GM11168 (cell line): ENCODE data around the gene IQGAP2.

Source experiments
- in situ Hi-C: fragments of 300-500 bp; cut with MboI; formaldehyde crosslinking; loops from one replicate; pipeline ENCODE4 v1.12.0; 2022; ENCODE audit warnings: low sequenced_read_pairs; ENCODE audit not compliant: unreplicated experiment

The IQGAP2 gene

DNA sequence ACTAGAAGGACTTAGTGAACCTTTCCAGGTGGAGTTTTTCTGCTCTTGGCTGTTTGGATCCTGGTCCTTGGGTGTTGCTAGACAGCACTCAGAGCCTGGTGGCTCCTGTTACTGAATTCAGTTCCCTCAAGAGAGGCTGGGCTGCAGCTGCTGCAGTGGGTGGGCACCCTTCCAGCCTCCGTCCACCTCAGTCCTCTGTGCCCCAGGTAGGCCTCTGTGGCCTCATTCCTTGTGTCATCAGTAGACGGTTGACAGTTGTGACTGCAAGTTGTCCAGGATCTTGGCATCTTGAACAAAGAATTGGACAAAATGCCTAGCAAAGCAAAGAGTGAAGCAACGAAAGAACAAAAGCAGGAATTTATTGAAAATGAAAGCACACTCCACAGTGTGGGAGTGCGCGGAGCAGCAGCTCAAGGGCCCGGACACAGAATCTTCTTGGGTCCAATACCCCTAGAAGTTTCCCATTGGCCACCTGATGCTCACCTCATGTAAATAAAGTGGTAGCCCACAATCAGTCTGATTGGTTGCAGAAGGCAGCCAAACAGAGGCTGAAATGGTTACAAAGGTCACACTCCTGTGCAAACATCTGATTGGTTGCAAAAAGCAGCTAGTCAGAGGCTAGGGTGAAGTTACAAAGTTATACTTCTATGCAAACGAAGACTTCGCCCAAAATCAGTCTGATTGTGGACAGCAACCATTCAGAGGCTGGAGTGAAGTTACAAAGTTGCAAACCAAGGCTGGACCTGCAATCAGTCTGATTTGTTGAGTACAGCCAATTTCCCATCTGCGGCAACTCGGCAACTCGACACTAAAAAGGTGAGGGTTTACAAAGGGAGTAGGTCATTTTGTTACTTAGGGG is 352.9 kb downstream of the IQGAP2 start:
- in situ Hi-C loops = no loop called here

DNA sequence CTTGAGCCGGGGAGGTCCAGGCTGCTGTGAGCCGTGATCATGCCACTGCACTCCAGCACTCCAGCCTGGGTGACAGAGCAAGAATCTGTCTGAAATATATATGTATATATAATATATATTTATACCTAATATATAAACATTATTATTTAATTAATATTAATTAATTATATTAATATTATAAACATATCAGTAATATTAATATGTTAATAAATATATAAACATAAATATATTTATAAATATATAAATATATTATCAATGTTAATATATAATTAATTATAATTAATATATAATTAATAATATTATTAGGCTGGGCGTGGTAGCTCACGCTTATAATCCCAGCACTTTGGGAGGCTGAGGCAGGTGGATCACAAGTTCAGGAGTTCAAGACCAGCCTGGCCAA is 354.0 kb downstream of the IQGAP2 start:
- in situ Hi-C loops = no loop called here
